Amniotic stem cell (primary cell): Measurements from ENCODE around the gene OR7A5.
"Not testable (repeated sequence)": the region's sequence is repeated elsewhere in the genome, so short reads cannot be mapped to it uniquely, and the experiment has no call there.

ENCODE experiments used
- DNase-seq: peaks from one replicate; lab custom pipeline; 2025; lab: John Stamatoyannopoulos, UW

OR7A5 gene

DNA sequence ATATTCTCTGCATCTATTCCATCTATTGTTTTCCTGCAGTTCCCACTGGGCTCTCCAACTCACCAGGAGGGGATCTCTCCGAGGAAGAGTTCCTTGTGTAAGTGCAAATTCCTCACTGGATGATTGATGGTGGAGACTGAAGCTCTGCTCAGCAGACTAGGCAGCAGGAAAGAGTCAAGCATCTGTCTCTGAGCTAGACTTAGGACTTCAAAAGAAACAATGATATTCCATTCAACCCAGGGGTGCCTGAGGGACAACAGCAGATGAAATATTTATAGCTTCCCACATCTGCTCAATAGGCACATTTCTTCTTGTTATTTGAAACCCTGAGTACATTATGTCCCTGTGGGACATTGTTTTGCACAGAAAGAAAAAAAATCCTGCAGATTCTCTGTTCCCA, at the start of gene OR7A5, which contains the start of gene OR7C1:
TSS of gene OR7A5 (minus strand) at position 175 of the 400 bp plus-strand sequence. CDS start 6,944 bp downstream, outside the sequence.
TSS of gene OR7C1 (minus strand) at position 175 of the 400 bp plus-strand sequence. CDS start 35,049 bp downstream, outside the sequence.
- no peak for DNase-seq

DNA sequence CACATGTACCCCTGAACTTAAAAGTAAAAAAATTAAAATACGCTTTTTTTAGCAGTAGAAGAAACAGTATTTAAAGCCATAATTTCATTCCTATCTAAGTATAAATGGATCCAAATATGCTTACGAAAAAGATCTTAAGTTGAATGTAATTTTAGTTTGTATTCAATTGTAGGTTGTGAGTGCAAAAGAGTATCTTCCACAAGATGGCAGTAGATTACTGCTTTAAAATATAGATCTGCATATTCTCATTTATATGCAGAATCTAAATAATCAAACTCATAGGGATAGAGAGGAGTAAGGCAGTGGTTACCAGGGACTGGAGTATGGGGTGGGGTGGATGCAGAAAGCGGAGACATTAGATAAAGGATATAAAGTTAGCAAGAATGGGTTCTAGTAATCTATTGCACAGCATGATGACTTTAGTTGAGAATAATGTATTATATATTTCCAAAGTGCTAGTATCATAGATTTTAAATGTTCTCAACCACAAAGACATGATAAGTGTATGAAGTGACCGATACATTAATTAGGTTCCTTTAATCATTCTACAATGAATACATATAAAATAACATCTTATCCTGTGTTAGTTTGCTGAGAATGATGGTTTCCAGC, 36.7 kb upstream of the OR7A5 start:
- DNase-seq: no peak

DNA sequence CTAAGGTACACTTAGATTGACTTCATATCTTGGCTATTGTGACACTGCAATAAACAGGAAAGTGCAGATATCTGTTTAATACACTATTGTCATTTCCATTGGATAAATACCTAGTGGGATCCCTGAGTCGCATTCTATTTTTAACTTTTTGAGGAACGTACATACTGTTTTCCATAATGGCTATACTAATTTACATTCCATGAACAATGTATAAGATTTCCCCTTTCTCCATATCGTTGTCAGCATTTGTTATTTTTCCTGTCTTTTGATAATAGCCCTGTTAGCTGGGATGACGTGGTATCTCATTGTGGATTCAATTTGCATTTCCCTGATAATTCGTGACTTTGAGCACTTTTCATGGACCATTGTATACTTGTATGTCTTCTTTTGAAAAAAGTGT, 33.5 kb upstream of the OR7A5 start:
- no peak for DNase-seq

DNA sequence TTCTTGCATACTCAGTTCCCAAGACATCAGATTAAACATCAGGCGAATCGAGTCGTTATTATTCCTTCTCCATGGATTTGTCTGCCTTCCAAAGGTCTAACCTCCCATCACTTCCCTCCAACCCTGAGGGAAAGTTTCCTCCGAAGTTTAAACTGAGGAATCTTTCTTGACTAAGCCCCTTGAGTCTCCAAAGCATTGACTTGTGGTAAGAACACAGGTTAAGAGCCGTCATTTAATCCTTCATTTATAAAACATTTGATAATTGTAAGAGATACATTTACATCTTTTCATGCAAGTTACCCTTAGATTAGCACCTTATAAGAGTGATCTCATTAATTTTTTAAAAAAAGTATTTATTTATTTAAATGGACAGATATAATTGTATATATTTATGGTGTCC, 13.8 kb upstream of the OR7A5 start, which contains the start of gene OR7A10:
TSS of gene OR7A10 (minus strand) at position 101 of the 400 bp plus-strand sequence. CDS start 7,045 bp downstream, outside the sequence.
- no peak for DNase-seq

DNA sequence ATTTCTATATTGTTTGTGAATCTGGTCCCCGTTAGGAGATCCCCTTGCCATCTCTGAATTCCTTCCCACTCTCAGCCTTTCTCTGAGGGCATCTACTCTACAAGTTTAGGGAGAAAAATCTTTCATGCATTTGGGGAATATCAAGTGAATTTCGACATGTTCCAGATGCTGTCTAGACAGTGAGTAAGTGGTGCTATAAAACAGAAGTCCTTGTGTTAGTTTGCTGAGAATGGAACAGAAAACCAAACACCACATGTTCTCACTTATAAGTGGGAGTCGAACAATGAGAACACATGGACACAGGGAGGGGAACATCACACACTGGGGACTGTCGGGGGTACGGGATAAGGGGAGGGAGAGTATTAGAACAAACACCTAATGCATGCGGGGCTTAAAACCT, 8.6 kb upstream of the OR7A5 start:
- no peak for DNase-seq

DNA sequence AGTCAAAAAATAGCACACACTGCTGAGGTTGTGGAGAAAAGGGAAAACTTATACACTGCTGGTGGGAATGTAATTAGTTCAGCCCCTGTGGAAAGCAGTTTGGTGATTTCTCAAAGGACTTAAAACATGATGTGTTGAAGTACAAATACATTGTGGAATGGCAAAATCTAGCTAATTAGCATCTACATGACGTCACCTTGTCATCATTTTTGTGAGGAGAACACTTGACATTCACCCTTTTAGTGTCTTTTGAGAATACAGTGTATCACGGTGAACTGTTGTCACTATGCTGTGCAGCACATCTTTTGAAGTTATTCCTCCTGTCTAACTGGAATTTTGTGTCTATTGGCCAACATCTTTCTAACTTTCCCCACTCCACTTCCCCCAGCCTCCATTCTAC, 8.2 kb upstream of the OR7A5 start:
- DNase-seq: no peak

DNA sequence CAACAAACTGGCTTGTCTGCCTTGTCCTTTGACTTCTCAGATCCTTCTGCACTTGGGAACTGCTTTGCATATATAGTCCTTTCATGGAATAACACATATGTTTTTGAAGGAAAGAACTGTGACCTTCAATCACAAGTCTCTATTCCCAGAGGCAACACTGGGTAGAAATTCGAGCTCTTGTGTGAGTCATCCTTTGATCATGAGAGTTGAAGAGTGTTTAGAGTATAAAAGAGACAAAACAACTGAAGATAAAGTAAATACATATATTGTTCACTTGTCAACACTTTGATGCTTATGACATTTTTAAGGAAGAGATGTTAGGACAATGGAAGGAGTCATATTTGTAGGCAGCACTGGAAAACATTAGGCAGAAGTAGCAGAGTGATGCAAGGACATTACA, 5.2 kb upstream of the OR7A5 start:
- no peak for DNase-seq

DNA sequence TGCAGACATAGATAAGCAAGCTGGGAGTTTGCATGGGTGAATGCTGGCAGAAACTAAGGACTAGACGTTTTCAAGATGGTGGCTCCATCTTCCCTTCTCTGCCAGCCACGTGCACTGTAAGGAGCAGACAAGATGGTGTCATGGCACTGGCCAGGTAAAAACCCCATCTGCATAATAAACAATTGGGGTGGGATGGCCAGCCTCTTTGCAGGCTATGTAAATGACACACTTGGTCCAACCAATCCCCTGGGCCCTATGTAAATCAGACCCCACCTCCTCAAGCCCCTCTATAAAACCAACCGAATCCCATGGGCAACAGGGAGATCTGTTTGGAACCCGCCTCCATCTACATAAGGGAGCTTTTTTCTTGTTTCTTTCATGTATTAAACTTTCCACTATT, 2.4 kb upstream of the OR7A5 start:
- DNase-seq: no peak

DNA sequence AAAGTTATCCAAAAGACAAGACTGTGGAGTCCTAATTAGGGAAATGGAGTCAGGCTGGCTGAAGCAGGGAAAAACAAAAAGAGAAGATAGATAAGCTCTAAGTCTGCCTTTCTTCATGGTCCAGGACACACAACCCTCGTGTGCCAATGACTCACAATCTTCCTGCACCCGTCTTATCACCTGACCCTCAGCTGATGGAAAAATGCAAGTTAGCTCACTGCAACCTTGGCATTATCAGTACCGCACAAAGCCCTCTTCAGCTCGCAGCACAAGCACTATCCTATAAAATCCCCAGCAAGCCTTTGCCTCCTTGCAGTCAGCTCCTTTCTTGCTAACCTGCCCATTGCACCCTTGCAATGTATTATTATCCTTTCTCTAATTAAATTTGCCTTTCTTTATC, 4.3 kb downstream of the OR7A5 start:
- DNase-seq: no peak

DNA sequence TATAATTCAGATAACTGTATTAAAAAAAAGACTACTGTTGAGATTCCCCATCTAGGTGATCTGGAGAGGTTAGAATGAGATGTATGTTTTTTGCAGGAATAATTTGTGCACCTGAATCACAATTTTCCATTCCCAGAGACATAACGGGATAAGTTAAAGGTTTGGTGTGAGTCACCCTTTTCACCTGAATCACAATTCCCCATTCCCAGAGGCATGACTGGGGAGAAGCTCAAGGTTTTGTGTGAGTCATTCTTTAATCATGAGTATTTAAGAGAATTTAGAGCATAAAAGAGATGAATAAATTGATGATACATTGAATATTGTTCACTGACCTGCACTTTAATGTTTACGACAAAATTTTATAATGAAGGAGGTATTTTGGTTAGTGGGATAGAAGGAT, 9.0 kb downstream of the OR7A5 start:
- DNase-seq: no peak

DNA sequence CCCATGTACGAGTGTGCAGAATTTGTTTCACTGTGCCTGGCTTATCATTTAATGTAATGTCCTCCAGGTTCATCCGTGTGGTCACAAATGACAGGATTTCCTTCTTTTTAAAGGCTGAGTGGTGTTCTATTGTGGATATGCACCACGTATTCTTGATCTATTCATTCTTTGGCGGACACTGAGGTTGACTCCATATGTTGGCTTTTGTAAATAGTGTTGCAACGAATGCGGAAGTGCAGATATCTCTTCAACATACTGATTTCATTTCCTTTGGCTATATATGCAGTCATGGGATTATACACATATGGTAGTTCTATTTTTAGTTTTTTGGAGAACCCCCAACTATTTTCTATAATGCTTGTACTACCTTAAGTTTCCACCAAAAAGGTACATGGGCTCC, 13.0 kb downstream of the OR7A5 start:
- no peak for DNase-seq

DNA sequence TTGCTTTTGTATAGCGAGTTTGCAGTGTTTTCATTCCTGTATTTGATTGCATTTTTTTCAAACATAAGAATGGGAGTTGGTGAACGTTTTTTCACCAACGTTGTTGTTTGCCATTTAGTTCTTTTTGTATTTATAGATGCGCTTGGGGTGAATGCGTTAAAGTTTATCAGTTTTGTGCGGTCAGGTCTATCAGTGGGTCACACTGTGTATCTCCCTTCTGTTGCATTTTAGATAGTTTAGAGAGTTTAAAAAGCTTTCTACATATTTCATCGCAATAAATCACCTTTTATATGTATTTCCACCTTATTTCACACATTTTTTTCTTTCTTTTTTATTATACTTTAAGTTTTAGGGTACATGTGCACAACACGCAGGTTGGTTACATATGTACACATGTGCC, 16.4 kb downstream of the OR7A5 start:
- DNase-seq: no peak

DNA sequence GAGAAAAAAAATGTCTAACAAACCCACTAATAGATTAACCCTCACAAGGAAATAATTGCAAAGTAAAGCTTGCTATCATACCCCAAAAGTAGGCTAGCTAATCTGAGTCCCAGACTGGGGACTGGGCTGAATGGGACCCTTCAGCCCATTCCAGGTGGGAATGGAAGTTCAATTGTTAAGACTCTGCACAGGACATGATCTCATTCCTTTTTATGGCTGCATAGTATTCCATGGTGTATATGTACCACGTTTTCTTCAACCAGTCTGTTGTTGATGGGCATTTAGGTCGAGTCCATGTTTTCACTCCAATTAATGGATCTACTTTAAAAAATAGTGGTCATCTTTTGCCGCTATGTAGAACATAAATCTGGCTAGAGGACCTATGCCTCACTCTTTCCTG, 17.9 kb downstream of the OR7A5 start:
- no peak for DNase-seq

DNA sequence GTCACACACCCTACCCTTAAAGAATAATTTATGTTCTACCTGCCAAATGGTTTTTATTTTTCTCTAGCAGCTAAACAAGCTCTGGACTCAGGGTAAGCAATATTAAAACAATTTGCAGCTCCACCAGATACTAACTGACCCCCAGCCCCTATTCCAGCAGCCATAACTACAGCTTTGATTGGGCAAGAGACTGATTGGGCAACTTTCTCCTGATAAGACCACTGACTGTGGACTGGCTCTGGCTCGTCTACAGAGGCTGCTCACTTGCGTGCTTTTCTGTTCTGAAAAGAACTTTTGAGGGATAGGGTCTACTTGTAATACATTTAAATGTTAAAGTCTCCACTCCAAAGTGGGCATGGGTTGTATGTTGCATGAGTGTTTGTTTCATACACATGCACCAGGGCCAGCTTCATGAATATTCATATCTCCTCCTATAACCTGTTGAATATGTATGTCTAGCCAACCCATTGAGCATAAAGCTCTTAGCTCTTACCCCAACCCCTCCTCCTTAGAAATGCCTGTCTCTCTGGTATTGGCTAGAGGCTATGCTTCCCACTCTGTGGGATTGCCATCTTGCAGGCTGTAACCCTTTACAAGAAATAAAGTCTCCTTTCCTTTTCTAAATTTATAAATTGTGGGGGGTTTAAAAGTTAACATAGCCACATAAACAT, 19.9 kb downstream of the OR7A5 start:
- no peak for DNase-seq

DNA sequence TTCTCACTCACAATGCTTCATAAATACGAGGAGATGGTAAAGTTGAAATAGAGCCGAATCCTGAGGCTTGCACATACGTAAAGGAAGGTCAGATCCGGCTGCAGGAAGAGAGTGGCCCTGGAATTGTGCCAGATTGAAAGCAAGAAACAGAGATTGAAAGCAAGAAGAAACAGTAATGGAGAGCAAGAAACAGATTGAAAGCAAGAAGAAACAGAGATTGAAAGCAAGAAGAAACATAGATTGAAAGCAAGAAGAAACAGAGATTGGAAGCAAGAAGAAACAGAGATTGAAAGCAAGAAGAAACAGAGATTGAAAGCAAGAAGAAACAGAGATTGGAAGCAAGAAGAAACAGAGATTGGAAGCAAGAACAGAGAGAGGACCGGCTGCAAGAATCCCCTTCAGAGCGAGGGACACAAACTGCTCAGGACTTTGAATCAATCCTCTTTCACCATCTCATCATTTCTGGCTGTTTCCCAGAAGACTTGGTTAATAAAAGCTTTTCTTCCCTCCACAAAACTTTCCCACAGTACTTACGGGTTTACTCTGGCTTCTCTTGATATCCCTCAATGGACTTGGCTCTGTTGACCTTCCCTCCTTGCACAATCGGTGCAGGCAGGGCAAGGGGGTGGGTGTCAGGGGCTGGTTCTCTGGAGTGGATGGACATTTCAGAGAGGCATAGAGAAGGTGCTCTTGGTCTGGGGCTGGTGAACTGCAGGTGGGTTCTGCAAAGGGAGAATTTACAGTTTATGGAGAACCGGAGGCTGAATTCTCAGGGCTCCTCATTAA, 25.5 kb downstream of the OR7A5 start:
- DNase-seq: no peak

DNA sequence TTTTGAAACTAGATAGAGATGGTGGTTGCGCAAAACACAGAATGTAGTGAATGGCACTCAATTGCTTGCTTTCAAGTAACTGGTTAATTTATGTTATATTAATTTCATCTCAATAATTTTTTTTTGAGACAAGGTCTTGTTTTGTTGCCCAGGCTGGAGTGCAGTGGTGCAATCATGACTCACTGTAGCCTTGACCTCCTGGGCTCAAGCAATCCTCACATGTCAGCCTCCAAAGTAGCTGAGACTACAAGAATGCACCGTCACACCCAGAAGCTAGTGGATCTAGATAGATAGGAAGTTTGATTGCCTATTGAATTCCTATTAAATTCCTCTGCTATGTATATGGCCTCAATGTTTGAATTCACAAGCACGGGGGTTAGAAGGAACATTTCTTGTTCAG, 30.2 kb downstream of the OR7A5 start:
- DNase-seq: no peak

DNA sequence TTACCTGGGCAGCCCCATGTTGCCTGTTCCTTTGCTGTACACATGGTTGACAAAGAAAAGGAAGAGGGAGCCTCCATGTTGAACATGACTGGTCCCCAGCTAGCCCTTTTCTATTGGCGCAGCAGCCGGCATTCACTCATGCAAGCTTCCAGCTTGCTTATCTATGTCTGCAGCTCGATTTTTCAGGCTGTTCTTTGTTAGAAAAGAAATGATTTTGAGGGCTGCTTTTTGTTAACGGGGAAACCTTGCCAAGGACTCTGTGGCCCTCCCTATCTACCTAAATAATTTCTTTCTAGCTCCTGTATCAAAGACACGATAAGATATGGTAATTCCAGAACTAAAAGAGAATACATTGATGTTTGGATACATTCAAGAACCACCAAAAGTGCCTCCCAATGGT, 36.2 kb downstream of the OR7A5 start:
- DNase-seq: no peak

DNA sequence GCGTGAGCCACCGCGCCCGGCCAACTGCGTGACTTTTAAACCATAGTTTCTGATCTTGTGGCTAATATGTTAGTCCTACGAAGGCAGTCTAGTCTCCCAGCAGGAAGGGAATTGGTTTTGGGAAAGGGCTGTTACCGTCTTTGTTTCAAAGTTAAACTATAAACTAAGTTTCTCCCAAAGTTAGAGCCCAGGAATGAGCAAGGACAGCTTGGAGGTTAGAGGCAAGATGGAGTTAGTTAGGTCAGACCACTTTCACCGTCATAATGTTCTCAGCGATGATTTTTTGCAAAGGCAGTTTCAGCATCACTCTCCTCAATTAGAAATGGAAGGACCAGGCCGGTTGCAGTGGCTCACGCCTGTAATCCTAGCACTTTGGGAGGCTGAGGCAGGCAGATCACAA, 39.0 kb downstream of the OR7A5 start:
- DNase-seq: no peak

DNA sequence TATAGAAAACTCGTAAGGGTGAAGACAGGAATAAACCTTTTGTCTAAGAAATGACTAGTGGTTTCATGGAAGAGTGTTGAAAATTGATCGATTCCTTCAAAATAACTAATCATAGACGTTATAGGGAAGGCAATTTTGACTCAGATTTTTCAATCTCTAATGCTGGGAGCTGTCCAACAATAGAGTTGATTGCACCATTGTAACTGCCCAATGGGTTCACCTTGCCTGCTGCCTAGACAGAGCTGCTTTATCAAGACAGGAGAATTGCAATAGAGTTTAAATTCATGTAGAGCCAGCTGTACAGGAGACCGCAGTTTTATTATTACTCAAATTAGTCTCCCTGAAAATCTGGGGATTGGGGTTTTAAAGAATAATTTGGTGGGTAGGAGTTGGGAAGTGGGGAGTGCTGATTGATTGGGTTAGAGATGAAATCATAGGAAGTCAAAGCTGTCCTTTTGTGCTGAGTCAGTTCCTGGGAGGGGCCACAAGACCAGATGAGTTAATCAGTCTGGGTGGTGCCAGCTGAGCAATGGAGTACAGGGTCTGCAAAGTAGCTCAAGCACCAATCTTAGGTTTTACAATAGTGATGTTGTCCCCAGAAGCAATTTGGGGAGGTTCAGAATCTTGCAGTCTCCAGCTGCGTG, 39.8 kb downstream of the OR7A5 start:
- no peak for DNase-seq

DNA sequence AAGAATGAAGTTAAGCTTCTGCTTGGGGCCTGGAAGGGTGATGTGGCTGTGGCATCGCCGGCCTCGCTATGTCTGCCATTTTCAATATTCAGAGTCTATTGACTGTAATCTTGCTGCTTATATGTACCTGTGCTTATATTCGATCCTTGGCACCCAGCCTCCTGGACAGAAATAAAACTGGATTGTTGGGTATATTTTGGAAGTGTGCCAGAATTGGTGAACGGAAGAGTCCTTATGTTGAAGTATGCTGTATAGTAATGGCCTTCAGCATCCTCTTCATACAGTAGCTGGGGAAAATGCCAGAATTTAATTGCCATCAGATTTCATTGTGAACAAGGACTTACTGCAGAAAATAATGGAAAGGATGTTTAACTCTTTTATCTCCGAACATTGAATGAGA, 42.7 kb downstream of the OR7A5 start:
- not testable (repeated sequence) for DNase-seq

DNA sequence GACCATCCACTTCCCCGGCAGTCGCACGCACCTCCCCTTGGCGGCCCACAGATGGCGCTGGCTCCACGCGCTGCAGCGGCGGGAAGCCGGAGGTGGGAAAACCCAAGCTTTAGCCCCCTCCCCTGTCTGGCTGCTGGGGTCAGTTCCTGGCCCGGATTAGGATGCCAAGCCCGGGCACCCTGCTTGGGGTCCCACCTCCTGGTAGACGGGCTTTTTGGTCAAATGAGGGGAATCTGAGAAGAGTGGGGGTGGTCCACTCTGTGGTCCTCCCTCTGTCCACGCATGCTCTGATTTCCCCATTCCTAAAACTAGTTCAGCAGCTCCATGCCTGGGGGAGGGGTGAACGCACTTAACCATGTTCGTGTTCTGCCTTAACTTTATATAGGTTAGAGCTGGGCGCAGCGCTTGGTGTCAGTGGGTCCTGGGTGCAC, 48.5 kb downstream of the OR7A5 start:
- no peak for DNase-seq

DNA sequence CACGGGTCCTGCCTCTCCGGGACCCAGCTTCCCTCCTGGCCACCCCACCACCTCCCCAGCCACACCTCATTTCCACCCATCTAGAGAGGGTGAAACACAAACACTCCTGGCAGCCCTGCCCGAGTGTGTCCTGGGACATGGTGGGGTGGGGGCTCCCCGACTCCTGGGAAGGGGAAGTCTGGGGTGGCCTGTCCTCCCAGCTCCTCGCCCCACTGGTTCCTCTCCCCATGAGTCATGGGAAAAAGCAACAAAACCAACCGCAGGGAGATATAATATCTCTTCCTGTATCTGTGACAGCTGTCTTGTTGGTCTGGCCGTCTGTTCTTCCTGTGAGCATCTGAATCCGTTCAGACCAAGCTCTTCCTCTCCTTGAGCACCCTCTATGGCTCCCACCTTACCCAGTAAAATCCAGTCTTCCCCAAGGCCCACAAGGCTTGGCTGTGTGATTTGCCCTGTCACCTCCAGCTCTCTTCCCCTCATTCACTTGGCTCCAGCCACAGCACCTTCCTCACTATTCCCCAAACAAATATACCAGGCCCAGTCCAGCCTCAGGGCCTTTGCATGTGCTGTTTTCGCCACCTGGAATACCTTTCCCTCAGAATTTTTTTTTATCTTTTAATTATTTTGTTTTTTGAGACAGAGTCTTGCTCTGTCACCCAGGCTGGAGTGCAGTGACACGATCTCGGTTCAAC, 49.7 kb downstream of the OR7A5 start:
- not testable (repeated sequence) for DNase-seq
